ENCODE data around the gene NEGR1. TPM values are rescaled to one million over a fixed set of nuclear protein-coding genes. Genes with fewer than 3 reads are reported as not detected.

NEGR1 gene
- total and polyA plus RNA-seq, 12 donors = 2.3 to 18.3 (median 5.2) TPM

DNA sequence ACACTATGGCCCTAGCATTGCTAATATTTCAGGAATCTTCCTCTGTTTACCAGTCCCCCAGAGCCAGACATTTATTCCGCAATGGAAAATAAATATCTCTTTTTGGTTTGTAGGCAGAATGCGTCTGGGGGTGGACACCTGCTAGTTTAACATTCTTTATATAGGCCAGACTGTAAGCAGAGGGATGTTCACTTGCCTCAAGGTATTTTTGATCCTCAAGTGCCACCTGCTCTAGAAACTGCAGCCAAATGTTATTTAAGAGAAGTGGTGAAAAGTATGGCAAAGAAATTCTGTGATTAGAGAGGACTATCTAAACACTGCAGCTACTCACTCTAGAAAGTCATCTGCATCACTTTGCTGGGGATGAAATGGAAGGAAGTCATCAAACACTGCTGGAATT is 164.7 kb downstream of the NEGR1 start:
- H3K27me3 ChIP-seq = no peaks in the 10 kb centered on the region
- peaks cover 0 to 7% (median 0%) of the 10 kb centered on the region in 9 donors for H3K4me1 ChIP-seq
- no peaks in the 10 kb centered on the region for H3K9me3 ChIP-seq
- no peak for ATAC-seq
- no peak overlapping the region for H3K27ac ChIP-seq
- no peaks in the 10 kb centered on the region for H3K36me3 ChIP-seq
- no peak overlapping the region for H3K4me3 ChIP-seq
- intact Hi-C loops (cut with DNase I) = loop anchor here in 1 of 10 donors (10.0 kb wide), 1 partner anchor 53 kb away; no protein-coding TSS in a partner anchor
- WGBS, 2 donors = 90% methylated on average over 2 of the region's 2 CpGs
- DNase-seq = no peak
- no peak for TF ChIP-seq CTCF (IDR thresholded peaks at IDR 0.05)

DNA sequence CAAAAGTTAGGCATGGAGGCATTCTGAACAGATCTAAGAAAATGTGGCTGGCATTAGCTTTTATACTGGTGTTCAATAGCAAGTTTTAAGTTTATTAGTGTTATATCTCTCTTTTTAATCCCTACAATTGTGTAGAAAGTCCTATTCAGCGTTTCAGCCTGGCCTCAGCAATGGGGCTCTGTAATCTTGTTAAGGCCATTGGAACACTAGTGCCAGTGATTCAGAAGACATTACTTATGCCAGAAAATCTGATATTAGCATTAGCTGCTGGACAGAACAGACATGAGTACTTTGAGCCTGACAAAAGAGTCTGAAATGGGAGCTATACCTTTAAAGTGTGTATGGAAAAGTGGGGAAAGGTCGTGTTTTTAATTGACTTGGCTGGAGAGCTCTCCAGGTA is 167.0 kb downstream of the NEGR1 start:
- Histone ChIP-seq H3K4me3 (no peak overlapping the region), H3K9me3 (no peaks in the 10 kb centered on the region), H3K4me1 (peaks cover 0 to 7% (median 0%) of the 10 kb centered on the region in 9 donors), H3K27me3 (no peaks in the 10 kb centered on the region), H3K27ac (peak overlapping the region in 1 of 10 donors; percentile 17), H3K36me3 (no peaks in the 10 kb centered on the region)
- DNase-seq (no peak), ATAC-seq (no peak)
- intact Hi-C loops (cut with DNase I) = loop anchor here in 1 of 10 donors (10.0 kb wide), 1 partner anchor 50 kb away; no protein-coding TSS in a partner anchor
- no peak for TF ChIP-seq CTCF (IDR thresholded peaks at IDR 0.05)
- 68 to 82% methylated on average over 2 of the region's 2 CpGs for WGBS, 2 donors

GRCh38 chr1:72111662-72112061 is 170.7 kb downstream of the NEGR1 start:
- DNase-seq = no peak
- Histone ChIP-seq H3K36me3 (no peaks in the 10 kb centered on the region), H3K4me3 (no peak overlapping the region), H3K27me3 (no peaks in the 10 kb centered on the region), H3K9me3 (no peaks in the 10 kb centered on the region), H3K27ac (no peak overlapping the region), H3K4me1 (peaks cover 0 to 7% (median 0%) of the 10 kb centered on the region in 9 donors)
- intact Hi-C loops (cut with DNase I) = loop anchor here in 1 of 10 donors (10.0 kb wide), 1 partner anchor 47 kb away; no protein-coding TSS in a partner anchor
- TF ChIP-seq CTCF (IDR thresholded peaks at IDR 0.05) = no peak
- 63 to 68% methylated on average over 4 of the region's 4 CpGs for WGBS, 2 donors
- no peak for ATAC-seq

DNA sequence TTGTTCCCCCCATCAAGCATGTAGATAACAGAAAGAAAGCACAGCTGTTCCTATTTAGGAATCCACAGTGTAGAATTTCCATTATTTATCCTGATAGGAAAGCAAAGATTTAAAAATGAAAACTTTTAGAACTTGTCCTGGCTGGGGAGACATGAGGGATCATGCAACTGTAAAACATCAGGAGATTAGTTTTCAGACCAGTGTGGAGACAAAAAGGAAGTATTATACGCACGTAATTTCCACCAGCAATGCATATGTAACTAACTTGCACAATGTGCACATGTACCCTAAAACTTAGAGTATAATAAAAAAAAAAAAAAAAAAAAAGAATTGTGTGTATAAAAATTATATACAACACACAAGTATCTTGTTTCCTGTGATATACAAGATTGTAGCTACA is 172.4 kb downstream of the NEGR1 start:
- no peak for TF ChIP-seq CTCF (IDR thresholded peaks at IDR 0.05)
- Histone ChIP-seq H3K9me3 (no peaks in the 10 kb centered on the region), H3K36me3 (no peaks in the 10 kb centered on the region), H3K4me3 (no peak overlapping the region), H3K4me1 (peaks cover 0 to 3% (median 0%) of the 10 kb centered on the region in 9 donors), H3K27me3 (no peaks in the 10 kb centered on the region), H3K27ac (peak overlapping the region in 2 of 10 donors; percentile 0 to 4)
- ATAC-seq (peak in 2 of 8 donors; percentile 14 to 28), DNase-seq (no peak)
- intact Hi-C loops (cut with DNase I) = loop anchor here in 2 of 10 donors (1.0 to 10.0 kb wide), 2 partner anchors 13 to 45 kb away; no protein-coding TSS in a partner anchor
- WGBS, 2 donors = 40 to 66% methylated on average over 2 of the region's 2 CpGs

Measured in heart right ventricle (tissue), 16 donors.